ENCODE measurements around the gene CETP. TPM values are rescaled to one million over a fixed set of nuclear protein-coding genes. Genes with fewer than 3 reads are reported as not detected.
A peak's percentile ranks its signal among the peaks of the same experiment; 100 is the strongest.
"Not testable (repeated sequence)": the region's sequence is repeated elsewhere in the genome, so short reads cannot be mapped to it uniquely, and the experiment has no call there.

The CETP gene
- total RNA-seq, 1 experiment from 2014 or later, result not detected

DNA sequence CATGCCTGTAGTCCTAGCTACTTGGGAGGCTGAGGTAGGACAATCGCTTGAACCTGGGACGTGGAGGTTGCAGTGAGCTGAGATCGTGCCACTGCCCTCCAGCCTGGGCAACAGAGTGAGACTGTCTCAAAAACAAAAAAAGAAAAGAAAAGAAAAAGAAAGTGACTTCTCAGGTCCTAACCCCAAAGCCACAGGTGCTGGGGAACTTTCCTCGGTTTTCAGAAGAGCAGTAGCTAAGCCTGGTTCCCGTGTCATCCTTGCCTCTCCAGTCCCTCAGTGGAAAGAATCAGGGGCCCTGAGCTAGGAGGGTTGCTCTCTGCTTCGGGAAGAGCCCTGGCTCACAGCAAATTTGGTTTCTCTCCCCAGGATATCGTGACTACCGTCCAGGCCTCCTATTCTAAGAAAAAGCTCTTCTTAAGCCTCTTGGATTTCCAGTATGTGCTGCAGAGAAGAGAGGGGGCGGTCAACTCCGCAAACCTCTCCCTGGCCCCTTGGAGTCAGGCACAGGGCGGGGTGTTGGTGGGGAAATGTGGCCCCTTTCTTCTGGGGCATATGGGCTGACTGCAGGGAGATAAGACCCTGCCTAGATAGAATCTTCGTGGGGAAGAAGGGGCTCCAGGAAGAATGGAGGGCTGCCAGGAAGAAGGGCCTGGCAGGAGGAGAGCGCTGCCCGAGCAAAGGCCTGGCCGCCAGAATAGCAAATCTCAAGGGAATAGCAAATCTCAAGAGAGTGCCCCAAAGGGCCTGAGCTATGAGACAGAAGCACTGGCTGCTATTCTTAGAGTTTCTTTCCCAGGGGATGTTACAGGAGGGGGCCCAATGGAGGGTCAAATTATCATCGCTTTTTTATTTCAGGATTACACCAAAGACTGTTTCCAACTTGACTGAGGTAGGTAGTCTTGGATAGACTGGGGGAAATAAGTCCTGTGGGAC is 19.3 kb downstream of the CETP start:
- DNase-seq (ENCODE audit: low spot score), result no peak

DNA sequence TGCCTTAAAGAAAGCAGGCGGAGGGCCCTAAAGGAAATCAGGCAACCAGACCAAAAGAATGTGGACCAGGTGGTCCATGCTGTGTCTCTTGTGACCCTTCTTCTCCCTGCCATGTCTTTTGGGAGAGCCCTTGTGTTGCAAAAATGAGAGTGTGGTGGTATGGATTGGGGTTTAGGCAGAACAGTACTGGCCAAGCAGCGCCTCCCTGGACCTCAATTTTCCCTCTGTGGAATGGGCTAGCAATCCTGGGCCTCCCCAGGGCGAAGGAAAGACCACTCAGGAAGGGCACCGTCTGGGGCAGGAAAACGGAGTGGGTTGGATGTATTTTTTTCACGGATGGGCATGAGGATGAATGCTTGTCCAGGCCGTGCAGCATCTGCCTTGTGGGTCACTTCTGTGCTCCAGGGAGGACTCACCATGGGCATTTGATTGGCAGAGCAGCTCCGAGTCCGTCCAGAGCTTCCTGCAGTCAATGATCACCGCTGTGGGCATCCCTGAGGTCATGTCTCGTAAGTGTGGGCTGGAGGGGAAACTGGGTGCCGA is 20.1 kb downstream of the CETP start:
- no peak for DNase-seq (ENCODE audit: low spot score)

- DNase-seq (ENCODE audit: low spot score), result no peak
These were observed 20.9 kb downstream of the CETP start for GRCh38 chr16:56982695-56983094.

DNA sequence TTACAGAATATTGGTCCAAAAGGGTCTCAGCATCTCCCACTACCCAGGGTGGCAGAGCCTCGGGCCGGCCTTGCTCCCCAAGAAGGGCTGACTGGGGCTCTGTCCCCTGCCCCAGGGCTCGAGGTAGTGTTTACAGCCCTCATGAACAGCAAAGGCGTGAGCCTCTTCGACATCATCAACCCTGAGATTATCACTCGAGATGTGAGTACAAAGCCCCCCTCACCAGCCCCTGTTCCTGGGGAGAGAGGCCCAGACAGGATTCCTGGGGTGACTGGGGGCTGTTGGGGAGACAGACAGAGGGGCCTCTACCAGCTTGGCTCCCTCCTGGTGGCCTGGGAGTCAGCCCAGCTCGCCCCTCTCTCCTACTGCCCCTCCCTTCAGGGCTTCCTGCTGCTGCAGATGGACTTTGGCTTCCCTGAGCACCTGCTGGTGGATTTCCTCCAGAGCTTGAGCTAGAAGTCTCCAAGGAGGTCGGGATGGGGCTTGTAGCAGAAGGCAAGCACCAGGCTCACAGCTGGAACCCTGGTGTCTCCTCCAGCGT is 21.5 kb downstream of the CETP start:
- DNase-seq (ENCODE audit: low spot score), result no peak

DNA sequence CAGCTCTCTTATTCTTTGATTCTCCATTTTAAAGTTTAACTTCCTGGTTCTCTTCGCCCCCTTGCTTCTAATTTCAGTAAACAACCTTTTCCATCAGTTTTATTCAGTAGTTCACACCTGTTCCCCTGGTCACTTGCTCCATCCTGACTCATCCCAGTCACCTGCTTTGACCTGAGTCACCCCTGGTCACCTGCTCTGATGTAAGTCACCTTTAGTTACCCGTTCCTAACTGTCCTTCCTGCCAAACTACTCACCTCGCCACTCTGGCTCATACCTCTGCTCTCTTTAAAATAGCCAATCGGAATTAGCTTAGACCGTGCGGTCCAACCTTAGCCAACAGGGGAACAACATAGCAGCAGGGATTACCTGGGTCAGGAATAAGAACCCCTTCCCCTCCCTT is 22.9 kb downstream of the CETP start:
- DNase-seq (ENCODE audit: low spot score), result no peak

DNA sequence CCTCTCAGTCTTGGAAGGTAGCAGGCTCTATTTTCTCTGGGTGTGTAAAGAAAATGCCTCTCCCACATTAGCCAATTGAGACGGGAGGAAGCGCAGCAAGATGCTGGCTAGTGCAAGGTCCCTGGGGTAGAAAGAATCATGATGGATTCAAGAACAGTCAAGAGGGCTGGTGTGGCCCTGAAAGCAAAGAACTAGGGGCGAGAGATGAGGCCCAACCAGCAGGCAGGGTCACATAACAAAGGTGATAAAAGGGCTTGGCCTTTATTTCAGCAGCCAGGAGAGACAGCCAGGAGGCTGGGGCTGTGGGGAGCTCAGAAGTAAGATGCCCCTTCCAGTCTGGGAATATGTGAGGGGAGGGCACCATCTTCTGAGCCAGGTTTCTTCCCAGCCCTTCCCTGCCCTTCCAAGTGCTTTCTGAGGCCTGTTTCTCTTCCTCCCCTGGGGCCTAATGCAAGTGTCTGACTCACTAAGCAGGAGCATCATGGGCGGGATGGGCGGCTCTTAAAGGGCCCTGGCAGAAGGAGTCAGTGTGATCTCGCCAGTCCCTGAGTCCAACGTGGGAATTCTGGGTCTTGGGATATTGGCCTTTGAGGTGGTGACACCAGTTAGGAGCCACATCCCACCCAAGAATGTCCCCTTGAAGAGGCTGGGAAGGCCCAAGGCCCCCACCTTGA is 23.7 kb downstream of the CETP start:
- DNase-seq (ENCODE audit: low spot score), result peak; percentile 74

- DNase-seq (ENCODE audit: low spot score), result no peak
These were observed 24.2 kb downstream of the CETP start for GRCh38 chr16:56985962-56986360.

- no peak for DNase-seq (ENCODE audit: low spot score)
These were observed 24.6 kb downstream of the CETP start for GRCh38 chr16:56986361-56986760.

DNA sequence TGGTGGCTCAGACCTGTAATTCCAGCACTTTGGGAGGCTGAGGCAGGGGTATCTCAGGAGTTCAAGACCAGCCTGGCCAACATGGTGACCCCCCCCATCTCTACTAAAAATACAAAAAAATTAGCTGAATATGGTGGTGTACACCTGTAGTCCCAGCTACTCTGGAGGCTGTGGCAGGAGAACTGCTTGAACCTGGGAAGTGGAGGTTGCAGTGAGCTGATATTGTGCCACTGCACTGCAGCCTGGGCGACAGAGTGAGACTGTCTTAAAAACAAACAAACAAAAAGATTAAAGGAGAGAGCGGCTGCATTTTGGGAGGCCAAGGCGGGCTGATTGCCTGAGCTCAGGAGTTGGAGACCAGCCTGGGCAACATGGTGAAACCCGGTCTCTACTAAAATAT is 25.2 kb downstream of the CETP start:
- DNase-seq (ENCODE audit: low spot score), result not testable (repeated sequence)

DNA sequence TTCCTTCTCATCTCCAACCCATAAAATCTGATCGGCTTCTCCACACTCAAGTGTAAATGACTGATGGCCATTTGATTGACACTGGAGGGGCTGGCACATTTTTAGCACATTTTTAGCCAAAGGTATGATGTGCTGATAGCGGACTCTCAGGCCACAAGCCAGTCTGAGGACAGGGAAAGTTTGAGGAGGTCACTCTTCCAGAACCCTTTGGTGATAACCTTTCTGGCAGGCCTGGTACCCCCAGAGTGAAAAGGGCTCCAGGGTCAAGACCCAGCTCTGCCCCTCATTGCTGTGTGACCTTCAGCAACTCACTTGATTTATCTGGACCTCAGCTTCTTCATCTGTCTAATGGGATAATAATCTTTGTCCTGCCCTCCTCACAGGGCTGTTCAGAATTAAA is 25.9 kb downstream of the CETP start:
- no peak for DNase-seq (ENCODE audit: low spot score)

DNA sequence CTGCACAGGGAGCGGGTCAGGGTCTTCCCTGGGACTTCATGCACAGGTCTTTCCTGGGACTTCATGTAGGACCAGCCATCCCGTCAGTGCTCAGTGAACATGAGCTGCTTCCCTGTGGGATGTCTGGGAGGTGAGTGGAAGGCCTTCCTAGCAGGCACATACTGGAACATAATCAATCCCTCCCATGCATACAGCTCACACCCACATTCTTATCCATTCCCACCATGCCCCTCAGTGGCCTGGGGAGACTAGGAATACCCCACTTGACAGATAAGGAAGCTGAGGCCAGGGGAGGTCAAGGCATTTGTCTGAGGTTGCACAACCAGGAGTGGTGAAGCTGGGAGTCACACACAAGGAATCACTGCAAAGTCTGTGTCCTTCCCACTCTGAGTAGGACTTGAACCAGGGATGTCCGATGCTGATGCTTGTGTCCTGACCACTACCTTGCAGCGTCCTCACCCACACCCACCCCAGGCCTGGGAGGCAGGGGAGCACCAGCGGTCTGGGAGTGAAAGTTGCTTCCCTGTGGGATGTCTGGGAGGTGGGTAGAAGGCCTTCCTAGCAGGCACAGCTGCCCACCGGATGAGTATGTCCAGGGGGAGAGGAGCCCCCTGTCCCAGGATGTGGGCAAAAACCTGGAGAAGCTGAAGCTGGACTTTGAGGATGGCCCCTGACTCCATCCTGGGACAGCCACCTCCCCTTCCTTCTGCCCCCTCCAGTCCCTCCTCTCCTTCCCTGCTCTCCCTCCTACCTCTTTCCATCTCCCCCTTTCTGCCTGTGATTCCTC is 26.6 kb downstream of the CETP start:
- no peak for DNase-seq (ENCODE audit: low spot score)

GRCh38 chr16:56988948-56989945 is 27.5 kb downstream of the CETP start, which contains the start of gene NLRC5:
TSS of gene NLRC5 (plus strand) at chr16:56989557. CDS start at chr16:57020713, 31,156 bp downstream.
- DNase-seq (ENCODE audit: low spot score), result peak; percentile 77

- no peak for DNase-seq (ENCODE audit: low spot score)
These were observed 28.2 kb downstream of the CETP start for GRCh38 chr16:56989988-56990387.

DNA sequence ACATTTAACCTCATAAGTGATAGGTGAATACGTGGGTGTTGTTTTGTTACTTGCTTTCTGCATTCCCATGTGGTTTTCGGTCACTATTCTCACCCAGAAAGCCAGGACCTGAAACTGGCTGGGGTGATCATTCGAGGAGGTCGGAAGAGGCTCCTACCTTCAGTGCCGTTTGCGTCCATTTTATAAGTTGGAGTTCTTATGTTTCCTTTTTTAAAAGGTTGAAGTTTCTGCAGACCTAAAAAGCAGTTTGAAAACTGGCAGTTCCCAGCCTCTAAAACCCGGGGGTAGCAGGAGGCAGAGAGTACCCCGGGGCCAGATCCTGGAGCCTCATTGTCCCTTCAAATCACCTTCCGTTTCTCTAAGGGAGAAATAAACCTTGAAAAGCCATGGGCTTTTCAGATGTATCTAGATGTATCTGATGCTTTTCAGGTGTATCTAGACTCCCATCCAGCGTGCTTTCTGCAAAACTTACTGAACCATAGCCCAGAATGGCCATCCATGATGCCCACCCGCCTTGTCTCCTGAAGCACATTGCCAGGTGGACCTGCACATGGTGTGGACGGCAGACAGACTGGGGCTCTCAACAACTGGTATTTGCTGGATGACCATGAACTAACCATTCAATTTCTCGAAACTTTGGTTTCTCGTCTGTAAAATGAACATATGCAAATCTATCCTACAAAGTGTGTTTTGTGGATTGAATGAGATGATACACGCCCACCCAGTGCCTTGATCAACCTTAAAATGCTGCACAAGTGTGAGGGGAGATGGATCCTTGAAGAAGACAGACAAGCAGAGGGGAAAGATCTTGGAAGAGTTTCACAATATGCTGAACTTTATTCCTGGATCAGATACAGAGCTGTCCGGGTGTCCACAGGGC is 28.9 kb downstream of the CETP start:
- DNase-seq (ENCODE audit: low spot score), result no peak

DNA sequence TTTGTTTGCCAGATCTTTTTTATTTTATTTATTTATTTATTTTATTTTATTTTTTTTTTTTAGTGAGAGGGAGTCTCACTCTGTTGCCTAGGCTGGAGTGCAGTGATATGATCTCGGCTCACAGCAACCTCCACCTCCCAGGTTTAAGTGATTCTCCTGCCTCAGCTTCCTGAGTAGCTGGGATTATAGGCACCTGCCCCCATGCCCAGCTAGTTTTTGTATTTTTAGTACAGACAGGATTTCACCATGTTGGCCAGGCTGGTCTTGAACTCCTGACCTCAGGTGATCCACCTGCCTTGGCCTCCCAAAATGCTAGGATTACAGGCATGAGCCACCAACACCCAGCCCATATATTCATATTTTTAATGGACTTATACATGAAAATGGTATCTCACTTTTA is 30.7 kb downstream of the CETP start:
- DNase-seq (ENCODE audit: low spot score), result not testable (repeated sequence)

DNA sequence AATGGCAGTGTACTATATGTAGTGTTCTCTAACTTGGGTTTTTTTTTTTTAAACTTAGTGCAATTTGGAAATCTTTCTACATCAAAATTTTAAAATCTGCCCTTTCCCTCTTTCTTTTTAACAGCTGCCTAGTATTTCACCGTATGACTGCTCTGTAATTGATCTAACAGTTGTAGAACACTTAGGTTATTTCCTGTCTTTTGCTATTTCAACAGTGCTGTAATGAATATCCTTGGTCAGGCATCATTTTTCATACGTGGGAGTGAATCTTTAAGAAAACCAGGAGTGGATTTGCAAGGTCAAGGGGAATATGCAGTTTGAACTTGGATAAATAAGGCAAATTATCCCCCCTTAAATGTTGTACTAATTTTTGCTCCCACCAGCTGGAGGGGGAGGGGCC is 31.5 kb downstream of the CETP start:
- DNase-seq (ENCODE audit: low spot score), result no peak

DNA sequence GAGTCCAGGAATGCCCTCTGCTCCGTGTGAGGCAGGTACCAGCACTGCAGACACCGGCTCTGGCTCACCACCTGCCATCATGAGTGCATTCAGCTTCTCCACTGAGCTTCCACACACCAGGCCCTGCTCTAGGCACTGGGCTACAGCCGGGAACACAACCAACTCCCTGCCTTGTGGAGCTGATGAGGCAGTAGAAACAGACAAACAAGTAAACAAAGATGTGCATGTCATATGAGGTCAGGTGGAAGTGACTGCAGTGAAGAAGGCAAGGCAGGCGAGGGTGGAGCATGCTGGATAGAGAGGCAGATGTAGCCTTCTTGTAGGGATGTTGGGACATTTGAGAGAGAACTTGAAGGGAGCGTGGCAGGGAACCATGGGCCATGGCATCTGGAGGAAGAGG is 32.6 kb downstream of the CETP start:
- no peak for DNase-seq (ENCODE audit: low spot score)

GRCh38 chr16:56995136-56995805 is 33.5 kb downstream of the CETP start:
- no peak for DNase-seq (ENCODE audit: low spot score)

DNA sequence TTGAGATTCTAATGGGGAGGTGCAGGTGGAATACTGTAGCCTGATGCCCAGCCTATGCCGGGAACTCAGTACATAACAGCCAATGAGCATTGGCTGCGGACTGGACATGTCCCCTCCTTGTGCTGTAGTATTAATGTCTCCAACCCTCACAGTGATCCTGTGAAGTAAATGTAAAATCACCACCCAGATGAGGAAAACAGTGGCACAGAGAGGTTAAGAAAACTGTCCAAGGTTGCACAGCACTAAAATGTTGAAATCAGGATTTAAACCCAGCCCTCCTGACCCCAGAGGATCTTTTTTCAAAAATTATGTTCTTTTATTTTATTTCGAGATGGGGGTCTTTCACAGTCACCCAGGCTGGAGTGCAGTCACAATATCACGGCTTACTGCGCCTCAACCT is 35.5 kb downstream of the CETP start:
- DNase-seq (ENCODE audit: low spot score), result no peak

All from H4 (cell line).